Right atrium auricular region (tissue), 2 donors: ENCODE results near the gene FOXO1. TPM values are rescaled to one million over a fixed set of nuclear protein-coding genes. Genes with fewer than 3 reads are reported as not detected.
"Not testable (repeated sequence)": the region's sequence is repeated elsewhere in the genome, so short reads cannot be mapped to it uniquely, and the experiment has no call there.

Experiments used
- DNase-seq: peaks from one replicate; pipeline ENCODE4 v3.0.0-alpha.2; 2019; ENCODE audit warnings: low spot score
- H3K27ac ChIP-seq, 2 donors: fragments of 200-600 bp; sonication (generic); 1 replicate in 1 of 2; 2 replicates in 1 of 2; pipeline ENCODE4 v1.5.1; 2016 to 2019
- H3K27me3 ChIP-seq, 2 donors: fragments of 200-600 bp; sonication (generic); one replicate each; pipeline versions ENCODE4 v1.5.1 to v1.6.0; 2017 to 2019
- H3K36me3 ChIP-seq: fragments of 200-600 bp; sonication (generic); one replicate; pipeline ENCODE4 v1.5.1; 2016
- H3K4me1 ChIP-seq, 2 donors: fragments of 200-600 bp; sonication (generic); one replicate each; pipeline versions ENCODE4 v1.5.1 to v1.6.0; 2017 to 2019
- H3K4me3 ChIP-seq, 2 donors: fragments of 200-600 bp; sonication (generic); 1 replicate in 1 of 2; 2 replicates in 1 of 2; pipeline ENCODE4 v1.5.1; 2017 to 2019; ENCODE audit warnings: mild to moderate bottlenecking in 1 of 2, moderate library complexity in 1 of 2
- H3K9me3 ChIP-seq, 2 donors: fragments of 200-600 bp; sonication (generic); one replicate each; pipeline ENCODE4 v1.5.1; 2019
- CTCF ChIP-seq, 2 donors: fragments of 200-600 bp; sonication (generic); IDR thresholded peaks; one replicate each; pipeline ENCODE4 v1.5.1; 2019; ENCODE audit warnings: antibody characterized with exemption in 2 of 2
- total RNA-seq, 2 donors: library from RNA; depleted of rRNA; stranded (reverse); fragments of >200 nt; gene quantifications; one replicate each; pipeline ENCODE4 v1.1.0, GENCODE V29; 2016

Gene FOXO1
- total RNA-seq, 2 donors from 2014 or later, result 17.3 to 32.7 TPM

DNA sequence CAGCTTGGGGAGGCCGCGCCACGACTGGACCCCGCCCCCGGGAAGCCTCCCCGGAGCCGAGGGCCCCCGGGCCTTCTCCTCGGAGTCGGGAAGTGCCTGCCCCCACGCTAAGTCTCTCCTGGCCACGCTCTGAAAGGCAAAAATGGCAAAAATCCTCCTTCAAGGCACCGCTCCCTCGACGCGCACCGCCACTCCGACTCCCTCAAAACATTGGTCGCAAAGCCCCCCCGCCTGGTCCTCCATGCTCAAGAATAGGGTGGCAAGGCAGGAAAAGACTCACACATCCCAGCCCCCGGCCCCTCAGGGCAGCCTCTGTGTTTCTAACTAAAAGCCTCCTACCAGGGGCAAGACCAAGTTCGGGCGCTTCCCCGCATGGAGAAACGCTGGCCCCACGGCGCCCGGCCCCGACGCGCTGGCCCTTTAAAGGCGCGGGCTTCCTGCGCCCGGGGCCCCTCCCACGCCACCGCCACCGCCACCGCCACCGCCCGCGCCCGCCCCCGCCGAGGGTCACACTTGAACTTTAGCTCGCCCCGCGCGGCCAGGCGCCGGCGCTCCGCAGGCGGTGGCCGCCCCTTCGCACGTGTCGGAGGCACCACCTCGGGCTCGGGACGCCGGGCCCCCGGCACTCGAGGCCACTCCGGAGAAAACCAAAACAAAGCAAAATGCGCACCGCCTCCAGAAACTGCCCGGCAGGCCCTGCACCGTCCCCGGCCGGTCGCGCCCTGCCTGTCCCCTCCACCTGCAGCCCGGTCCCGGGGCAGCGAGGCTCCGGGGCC lies 1.9 kb downstream of the FOXO1 start:
- Histone ChIP-seq H3K36me3 (no peaks in the 10 kb centered on the region), H3K4me3 (peak overlapping the region; percentile 67 to 74), H3K27me3 (no peaks in the 10 kb centered on the region), H3K9me3 (no peaks in the 10 kb centered on the region), H3K4me1 (peaks cover 0 to 54% of the 10 kb centered on the region in 2 donors), H3K27ac (peak overlapping the region; percentile 91 to 96)
- TF ChIP-seq CTCF (IDR thresholded peaks at IDR 0.05), result no peak
- peak; percentile 82 for DNase-seq

DNA sequence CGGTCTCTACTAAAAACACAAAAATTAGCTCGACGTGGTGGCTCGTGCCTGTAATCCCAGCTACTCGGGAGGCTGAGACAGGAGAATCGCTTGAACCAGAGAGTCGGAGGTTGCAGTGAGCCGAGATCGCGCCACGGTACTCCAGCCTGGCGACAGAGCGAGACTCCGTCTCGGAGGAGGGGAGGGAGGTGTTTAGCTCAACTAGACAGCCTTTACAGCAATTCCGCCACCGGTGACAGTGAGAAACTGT lies 2.4 kb downstream of the FOXO1 start:
- Histone ChIP-seq H3K4me1 (peaks cover 0 to 54% of the 10 kb centered on the region in 2 donors), H3K27ac (peak overlapping the region; percentile 91 to 96), H3K4me3 (peak overlapping the region; percentile 67 to 74)
- not testable (repeated sequence) for H3K27me3 ChIP-seq, H3K36me3 ChIP-seq, DNase-seq, H3K9me3 ChIP-seq

DNA sequence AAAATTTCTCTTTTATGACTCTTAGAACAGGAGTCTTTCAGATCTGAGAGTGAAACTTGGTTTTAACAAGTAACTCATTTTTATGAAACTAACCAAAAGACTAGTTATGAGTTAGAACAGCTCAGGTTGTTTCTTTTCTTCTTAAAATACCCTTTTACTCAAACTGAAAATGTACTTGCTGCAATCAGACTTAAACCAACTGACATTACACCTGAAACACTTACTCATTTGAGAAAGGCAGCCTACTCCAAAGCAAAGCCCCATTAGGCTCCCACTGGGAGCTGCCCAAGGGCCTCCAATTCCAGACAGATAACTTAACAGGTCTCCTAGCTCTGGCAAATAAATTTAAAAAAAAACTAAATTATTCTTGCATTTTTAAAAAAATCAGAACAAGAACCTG lies 3.6 kb downstream of the FOXO1 start:
- no peaks in the 10 kb centered on the region for H3K9me3 ChIP-seq
- TF ChIP-seq CTCF (IDR thresholded peaks at IDR 0.05), result no peak
- H3K4me3 ChIP-seq, result peak overlapping the region in 1 of 2 donors; percentile 74
- H3K4me1 ChIP-seq, result peaks cover 0 to 55% of the 10 kb centered on the region in 2 donors
- no peak for DNase-seq
- no peaks in the 10 kb centered on the region for H3K36me3 ChIP-seq
- peak overlapping the region; percentile 91 to 96 for H3K27ac ChIP-seq
- H3K27me3 ChIP-seq, result no peaks in the 10 kb centered on the region

DNA sequence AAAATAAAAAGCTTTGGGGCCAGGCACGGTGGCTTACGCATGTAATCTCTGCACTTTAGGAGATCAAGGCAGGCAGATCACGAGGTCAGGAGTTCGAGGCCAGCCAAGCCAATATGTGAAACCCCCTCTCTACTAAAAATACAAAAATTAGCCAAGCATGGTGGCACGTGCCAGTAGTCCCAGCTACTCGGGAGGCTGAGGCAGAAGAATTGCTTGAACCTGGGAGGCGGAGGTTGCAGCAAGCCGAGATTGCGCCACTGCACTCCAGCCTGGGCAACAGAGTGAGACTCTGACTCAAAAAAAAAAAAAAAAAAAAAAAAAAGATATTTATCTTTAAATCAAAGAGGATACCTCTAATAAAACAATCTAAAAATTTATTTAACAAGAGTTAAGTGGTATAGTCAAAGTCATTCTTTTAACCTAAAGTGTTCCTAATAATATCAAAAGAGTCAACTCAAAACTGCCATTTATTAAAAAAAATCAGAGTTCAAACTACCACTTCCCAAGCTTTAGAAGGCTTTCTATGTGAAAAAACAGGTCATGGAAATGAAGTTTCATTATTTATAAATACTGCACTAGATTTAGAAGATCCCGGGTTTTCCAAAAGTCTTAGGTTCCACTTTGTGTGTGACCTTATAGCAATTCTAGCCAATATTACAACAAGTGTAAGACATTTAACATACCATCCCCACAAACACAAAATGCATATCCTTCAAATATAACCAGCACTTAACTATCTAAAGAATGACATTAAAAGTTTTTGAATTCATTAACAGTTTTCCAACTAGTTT lies 4.4 kb downstream of the FOXO1 start:
- Histone ChIP-seq H3K36me3 (no peaks in the 10 kb centered on the region), H3K4me3 (no peak overlapping the region), H3K4me1 (peaks cover 0 to 56% of the 10 kb centered on the region in 2 donors), H3K9me3 (no peaks in the 10 kb centered on the region), H3K27ac (peak overlapping the region; percentile 91 to 96), H3K27me3 (no peaks in the 10 kb centered on the region)
- no peak for DNase-seq
- no peak for TF ChIP-seq CTCF (IDR thresholded peaks at IDR 0.05)

- Histone ChIP-seq H3K27me3 (no peaks in the 10 kb centered on the region), H3K4me3 (no peak overlapping the region), H3K4me1 (peaks cover 0 to 70% of the 10 kb centered on the region in 2 donors), H3K27ac (peak overlapping the region in 1 of 2 donors; percentile 10), H3K9me3 (no peaks in the 10 kb centered on the region), H3K36me3 (no peaks in the 10 kb centered on the region)
- no peak for DNase-seq
- no peak for TF ChIP-seq CTCF (IDR thresholded peaks at IDR 0.05)
Observed at GRCh38 chr13:40660692-40661091, 5.7 kb downstream of the FOXO1 start.

DNA sequence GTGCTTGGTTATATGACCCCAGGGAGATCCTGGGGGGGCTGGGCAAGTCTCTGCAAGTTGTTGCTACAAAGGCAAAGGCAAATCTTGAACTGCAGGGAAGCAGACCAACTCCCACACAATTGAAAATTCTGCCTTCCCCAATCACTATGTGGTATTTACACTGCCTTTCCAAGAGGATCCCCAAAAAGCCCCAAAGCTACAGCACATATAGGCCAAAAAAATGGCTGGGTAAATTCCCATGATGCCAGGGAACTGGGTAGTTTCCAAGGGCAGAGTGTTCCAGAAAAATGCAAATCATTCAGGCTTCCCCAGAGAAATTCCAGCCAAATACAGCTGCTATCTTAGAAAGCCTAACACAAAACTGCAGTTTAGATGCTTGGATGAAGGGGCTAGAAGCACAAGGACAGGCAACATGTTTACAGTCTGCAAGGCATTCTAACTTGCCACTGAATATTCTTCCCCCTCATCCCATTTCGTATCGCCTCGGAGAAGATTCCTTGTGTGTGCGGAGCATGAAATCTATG lies 6.2 kb downstream of the FOXO1 start:
- H3K36me3 ChIP-seq, result no peaks in the 10 kb centered on the region
- no peak overlapping the region for H3K4me3 ChIP-seq
- TF ChIP-seq CTCF (IDR thresholded peaks at IDR 0.05), result no peak
- H3K27me3 ChIP-seq, result no peaks in the 10 kb centered on the region
- peak overlapping the region in 1 of 2 donors; percentile 10 for H3K27ac ChIP-seq
- H3K4me1 ChIP-seq, result peaks cover 0 to 70% of the 10 kb centered on the region in 2 donors
- DNase-seq, result no peak
- H3K9me3 ChIP-seq, result no peaks in the 10 kb centered on the region
